ENCODE data around the gene LRP1B. TPM values are rescaled to one million over a fixed set of nuclear protein-coding genes. Genes with fewer than 3 reads are reported as not detected.

Gene LRP1B
- total RNA-seq, 1 donor from 2014 or later: 8.8 TPM

DNA sequence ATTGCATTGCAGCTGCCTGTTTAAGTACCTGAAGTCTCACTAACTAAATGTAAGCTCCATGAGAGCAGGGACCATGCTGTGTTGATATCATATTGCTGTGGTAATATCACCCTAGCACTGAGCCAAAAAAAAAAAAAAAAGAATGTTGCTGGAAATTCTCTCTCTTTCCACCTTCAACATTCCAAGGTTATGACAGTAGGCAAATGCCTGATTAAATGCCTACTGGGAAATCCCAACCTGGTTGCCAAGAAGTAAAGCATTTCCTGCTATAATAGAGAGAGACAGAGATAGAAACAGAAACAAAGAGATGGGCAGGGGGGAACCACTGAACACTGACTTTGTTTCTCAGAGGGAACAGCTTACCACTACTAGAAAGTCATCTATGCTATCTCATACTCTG lies 1604.2 kb downstream of the LRP1B start:
- Histone ChIP-seq H3K4me3 (no peak overlapping the region), H3K36me3 (no peaks in the 10 kb centered on the region), H3K9me3 (no peaks in the 10 kb centered on the region), H3K27ac (no peak overlapping the region), H3K27me3 (no peaks in the 10 kb centered on the region), H3K4me1 (no peaks in the 10 kb centered on the region)
- intact Hi-C loops (cut with DNase I): no loop called here
- DNase-seq (ENCODE audit: extremely low spot score in 2 of 2): no peak
- TF ChIP-seq POLR2A (IDR thresholded peaks at IDR 0.05): no peak
- TF ChIP-seq, protein P1, sequence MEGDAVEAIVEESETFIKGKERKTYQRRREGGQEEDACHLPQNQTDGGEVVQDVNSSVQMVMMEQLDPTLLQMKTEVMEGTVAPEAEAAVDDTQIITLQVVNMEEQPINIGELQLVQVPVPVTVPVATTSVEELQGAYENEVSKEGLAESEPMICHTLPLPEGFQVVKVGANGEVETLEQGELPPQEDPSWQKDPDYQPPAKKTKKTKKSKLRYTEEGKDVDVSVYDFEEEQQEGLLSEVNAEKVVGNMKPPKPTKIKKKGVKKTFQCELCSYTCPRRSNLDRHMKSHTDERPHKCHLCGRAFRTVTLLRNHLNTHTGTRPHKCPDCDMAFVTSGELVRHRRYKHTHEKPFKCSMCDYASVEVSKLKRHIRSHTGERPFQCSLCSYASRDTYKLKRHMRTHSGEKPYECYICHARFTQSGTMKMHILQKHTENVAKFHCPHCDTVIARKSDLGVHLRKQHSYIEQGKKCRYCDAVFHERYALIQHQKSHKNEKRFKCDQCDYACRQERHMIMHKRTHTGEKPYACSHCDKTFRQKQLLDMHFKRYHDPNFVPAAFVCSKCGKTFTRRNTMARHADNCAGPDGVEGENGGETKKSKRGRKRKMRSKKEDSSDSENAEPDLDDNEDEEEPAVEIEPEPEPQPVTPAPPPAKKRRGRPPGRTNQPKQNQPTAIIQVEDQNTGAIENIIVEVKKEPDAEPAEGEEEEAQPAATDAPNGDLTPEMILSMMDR (IDR thresholded peaks at IDR 0.05): no peak

DNA sequence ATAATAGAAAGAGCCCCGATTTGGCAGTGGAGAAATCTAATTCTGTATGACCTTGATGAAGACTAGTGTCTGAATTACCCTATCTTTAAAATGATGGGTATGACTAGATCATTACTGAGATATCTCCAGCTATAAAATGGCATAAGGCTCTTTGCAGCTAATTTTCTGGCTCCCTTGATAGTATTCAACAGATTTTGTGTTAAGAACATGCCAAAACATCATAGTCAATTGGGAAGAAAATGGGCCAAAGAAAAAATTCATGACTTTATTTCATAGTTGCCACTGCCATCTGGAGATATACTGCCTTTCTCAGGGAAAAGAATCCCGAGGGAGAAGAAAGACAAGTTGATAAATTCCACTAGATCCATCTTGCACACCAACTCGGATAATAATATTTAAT lies 1618.7 kb downstream of the LRP1B start:
- Histone ChIP-seq H3K27ac (no peak overlapping the region), H3K27me3 (no peaks in the 10 kb centered on the region), H3K4me1 (no peaks in the 10 kb centered on the region), H3K4me3 (no peak overlapping the region), H3K9me3 (no peaks in the 10 kb centered on the region), H3K36me3 (no peaks in the 10 kb centered on the region)
- TF ChIP-seq, protein P1 (IDR thresholded peaks at IDR 0.05): no peak
- no peak for TF ChIP-seq POLR2AphosphoS5 (IDR thresholded peaks at IDR 0.05; ENCODE audit: insufficient read depth in 1 of 2, low read depth in 1 of 2)
- no peak for TF ChIP-seq POLR2A (IDR thresholded peaks at IDR 0.05)
- intact Hi-C loops (cut with DNase I): no loop called here
- DNase-seq (ENCODE audit: extremely low spot score in 2 of 2): no peak

DNA sequence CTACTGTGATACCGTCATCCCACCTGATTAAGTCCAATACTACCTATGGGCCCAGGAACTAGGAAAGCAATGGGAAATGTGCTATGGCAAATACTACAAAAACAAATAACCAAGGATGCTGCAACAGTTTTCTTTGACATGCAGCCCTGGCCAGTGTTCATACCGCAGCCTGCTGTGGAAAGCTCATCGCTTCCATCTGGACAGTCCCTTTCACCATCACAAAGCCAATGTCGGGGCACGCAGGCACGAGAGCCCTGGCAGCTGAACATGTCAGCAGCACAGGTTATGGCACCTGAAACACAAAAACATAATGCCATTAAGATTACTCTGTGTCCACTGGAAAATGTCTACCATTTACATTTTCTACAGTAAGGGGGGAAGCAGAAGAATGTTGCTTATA lies 1621.1 kb downstream of the LRP1B start:
- intact Hi-C loops (cut with DNase I): no loop called here
- no peaks in the 10 kb centered on the region for H3K4me1 ChIP-seq
- no peak for TF ChIP-seq POLR2AphosphoS5 (IDR thresholded peaks at IDR 0.05; ENCODE audit: insufficient read depth in 1 of 2, low read depth in 1 of 2)
- TF ChIP-seq, protein P1 (IDR thresholded peaks at IDR 0.05): no peak
- TF ChIP-seq POLR2A (IDR thresholded peaks at IDR 0.05): no peak

DNA sequence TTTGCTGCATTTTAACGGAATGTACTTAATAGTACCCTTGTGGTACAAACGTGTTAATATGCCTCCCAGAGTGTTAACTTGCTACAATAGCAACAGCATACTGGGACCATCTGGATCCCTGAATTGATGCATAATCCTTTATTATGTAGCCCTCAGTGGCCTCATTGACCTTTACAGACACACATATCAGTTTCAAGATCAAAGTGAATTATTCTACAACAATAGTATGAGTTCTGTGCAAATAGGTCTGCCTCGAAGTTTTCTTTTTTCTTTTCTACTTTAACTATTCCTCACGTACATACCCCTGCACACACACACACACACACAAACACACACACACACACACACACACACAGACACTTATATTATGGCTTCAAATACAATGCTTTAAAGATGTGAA lies 1622.1 kb downstream of the LRP1B start:
- no peaks in the 10 kb centered on the region for H3K9me3 ChIP-seq
- DNase-seq (ENCODE audit: extremely low spot score in 2 of 2): no peak
- TF ChIP-seq, protein P1 (IDR thresholded peaks at IDR 0.05): no peak
- TF ChIP-seq POLR2AphosphoS5 (IDR thresholded peaks at IDR 0.05; ENCODE audit: insufficient read depth in 1 of 2, low read depth in 1 of 2) (no peak), POLR2A (IDR thresholded peaks at IDR 0.05) (no peak)
- no peaks in the 10 kb centered on the region for H3K36me3 ChIP-seq
- no peaks in the 10 kb centered on the region for H3K27me3 ChIP-seq
- no peak overlapping the region for H3K4me3 ChIP-seq
- intact Hi-C loops (cut with DNase I): no loop called here
- H3K27ac ChIP-seq: no peak overlapping the region
- no peaks in the 10 kb centered on the region for H3K4me1 ChIP-seq

More for the DNA sequence above, 1621.1 kb downstream of the LRP1B start:
- Histone ChIP-seq H3K4me3 (no peak overlapping the region), H3K36me3 (no peaks in the 10 kb centered on the region), H3K9me3 (no peaks in the 10 kb centered on the region), H3K27ac (no peak overlapping the region), H3K27me3 (no peaks in the 10 kb centered on the region)
- DNase-seq (ENCODE audit: extremely low spot score in 2 of 2): no peak

DNA sequence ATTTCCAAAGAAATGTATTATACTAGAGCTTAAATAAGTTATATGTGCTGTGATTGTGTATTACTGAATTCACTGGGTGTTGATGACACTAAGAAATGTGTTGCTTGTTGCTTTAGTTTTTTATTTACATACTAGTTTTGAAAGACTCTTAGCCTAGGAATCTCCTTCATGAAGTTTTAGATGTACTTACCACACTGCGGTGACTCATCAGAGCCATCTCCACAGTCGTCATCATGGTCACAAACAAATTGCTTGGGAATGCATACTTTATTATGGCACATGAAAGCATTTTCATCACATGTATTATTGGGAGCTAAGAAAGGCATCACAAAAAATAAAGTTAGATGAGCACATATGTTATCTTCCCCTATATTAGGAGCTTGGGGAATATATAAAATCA lies 1624.2 kb downstream of the LRP1B start:
- Histone ChIP-seq H3K36me3 (no peaks in the 10 kb centered on the region), H3K9me3 (no peaks in the 10 kb centered on the region), H3K27ac (no peak overlapping the region), H3K4me1 (no peaks in the 10 kb centered on the region), H3K4me3 (no peak overlapping the region), H3K27me3 (no peaks in the 10 kb centered on the region)
- TF ChIP-seq POLR2A (IDR thresholded peaks at IDR 0.05) (no peak), POLR2AphosphoS5 (IDR thresholded peaks at IDR 0.05; ENCODE audit: insufficient read depth in 1 of 2, low read depth in 1 of 2) (no peak)
- TF ChIP-seq, protein P1 (IDR thresholded peaks at IDR 0.05): no peak
- DNase-seq (ENCODE audit: extremely low spot score in 2 of 2): no peak
- intact Hi-C loops (cut with DNase I): no loop called here

All from vagina (tissue), 2 donors.